Keratinocyte (primary cell): ENCODE results near the gene PPCS.

Experiments
- EZH2 ChIP-seq: IDR thresholded peaks from one replicate; pipeline ENCODE4 v1.6.1; 2012; ENCODE audit warnings: inconsistent platforms, mild to moderate bottlenecking, low read length, moderate library complexity
- TF ChIP-seq, protein P1 (sequence below), 3 experiments: IDR thresholded peaks in 1 of 3; conservative IDR thresholded peaks in 1 of 3; optimal IDR thresholded peaks in 1 of 3; 2 replicates in 2 of 3; 3 replicates in 1 of 3; pipeline versions ENCODE3 to v1.5.1; 2011; ENCODE audit warnings: low read length in 3 of 3, mild to moderate bottlenecking in 3 of 3, moderate library complexity in 2 of 3, control low read depth in 1 of 3, inconsistent platforms in 1 of 3; ENCODE audit not compliant: insufficient read depth in 2 of 3; ENCODE audit errors: extremely low read depth in 1 of 3

DNA sequence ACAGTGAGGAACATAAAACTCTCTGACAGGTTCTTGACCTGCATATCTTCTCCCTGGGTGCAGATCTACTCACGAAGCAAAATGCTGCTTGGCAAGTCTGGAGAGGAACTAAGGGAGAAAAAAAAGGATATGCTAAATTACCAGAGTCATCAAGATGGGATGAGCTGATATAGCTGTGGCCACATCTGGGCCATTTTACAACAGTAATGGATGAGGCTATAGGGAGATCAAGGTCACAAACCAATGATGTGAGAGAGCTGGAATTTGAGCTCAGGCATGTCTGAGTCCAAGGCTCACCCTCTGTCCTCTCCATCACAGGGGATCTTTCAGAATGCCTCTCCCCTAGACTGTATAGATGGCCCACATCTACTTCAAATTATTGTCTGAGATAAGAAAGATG lies 26.7 kb upstream of the PPCS start:
- TF ChIP-seq, protein P1, sequence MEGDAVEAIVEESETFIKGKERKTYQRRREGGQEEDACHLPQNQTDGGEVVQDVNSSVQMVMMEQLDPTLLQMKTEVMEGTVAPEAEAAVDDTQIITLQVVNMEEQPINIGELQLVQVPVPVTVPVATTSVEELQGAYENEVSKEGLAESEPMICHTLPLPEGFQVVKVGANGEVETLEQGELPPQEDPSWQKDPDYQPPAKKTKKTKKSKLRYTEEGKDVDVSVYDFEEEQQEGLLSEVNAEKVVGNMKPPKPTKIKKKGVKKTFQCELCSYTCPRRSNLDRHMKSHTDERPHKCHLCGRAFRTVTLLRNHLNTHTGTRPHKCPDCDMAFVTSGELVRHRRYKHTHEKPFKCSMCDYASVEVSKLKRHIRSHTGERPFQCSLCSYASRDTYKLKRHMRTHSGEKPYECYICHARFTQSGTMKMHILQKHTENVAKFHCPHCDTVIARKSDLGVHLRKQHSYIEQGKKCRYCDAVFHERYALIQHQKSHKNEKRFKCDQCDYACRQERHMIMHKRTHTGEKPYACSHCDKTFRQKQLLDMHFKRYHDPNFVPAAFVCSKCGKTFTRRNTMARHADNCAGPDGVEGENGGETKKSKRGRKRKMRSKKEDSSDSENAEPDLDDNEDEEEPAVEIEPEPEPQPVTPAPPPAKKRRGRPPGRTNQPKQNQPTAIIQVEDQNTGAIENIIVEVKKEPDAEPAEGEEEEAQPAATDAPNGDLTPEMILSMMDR (optimal IDR thresholded peaks at IDR 0.05 in 1 of 3, IDR thresholded peaks at IDR 0.05 in 1 of 3, conservative IDR thresholded peaks at IDR 0.05 in 1 of 3; ENCODE audit: extremely low read depth in 1 of 3, insufficient read depth in 2 of 3, low read length in 3 of 3) = no peak
- TF ChIP-seq EZH2 = no peak
